ENCODE measurements around the gene SLC44A5. TPM values are rescaled to one million over a fixed set of nuclear protein-coding genes. Genes with fewer than 3 reads are reported as not detected.
"Not testable (repeated sequence)": the region's sequence is repeated elsewhere in the genome, so short reads cannot be mapped to it uniquely, and the experiment has no call there.

Gene SLC44A5
- polyA plus RNA-seq, 3 donors: 9.9 to 21.7 (median 13.4) TPM

DNA sequence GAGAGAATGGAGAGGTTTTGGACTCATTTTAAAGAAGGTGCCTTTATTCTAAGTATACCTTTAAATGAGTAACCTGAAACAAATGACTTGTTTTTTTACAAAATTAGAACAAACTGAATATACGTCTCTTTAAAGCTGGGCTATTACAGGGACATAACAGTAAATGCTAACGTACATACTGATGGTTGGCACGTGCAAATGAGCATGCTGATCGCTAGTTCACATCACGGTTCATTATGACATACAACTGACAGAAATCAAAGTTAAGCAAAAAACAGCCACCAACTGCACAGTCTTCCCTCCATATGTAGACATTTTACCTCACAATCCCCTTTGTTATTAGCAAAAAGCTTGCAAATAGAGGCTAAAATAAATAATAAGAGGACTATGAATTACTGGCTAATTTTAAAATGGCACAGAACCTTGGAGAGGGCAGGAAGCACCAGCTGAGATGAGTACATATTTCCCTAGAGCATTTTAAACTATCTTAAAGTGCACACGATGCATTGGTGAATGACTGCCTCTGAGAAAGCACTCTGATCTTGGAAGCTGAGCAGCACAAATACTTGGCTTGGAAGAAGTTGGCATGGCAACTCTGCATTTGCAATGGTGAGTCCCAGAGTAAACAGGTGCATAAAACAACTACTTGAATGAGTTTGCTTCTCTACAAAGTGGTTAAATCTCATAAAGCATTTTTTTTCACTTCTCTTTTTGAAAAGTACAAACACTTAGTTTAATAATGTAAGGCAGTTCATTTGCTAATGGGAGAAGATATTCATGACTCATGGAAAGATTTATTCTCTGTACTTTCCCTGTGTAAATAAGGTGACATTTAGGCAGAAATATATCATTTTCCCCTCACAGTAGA is 272.1 kb downstream of the SLC44A5 start:
- no peak for DNase-seq (ENCODE audit: extremely low read depth in 1 of 11, low read depth in 9 of 11, low spot score in 4 of 11)

DNA sequence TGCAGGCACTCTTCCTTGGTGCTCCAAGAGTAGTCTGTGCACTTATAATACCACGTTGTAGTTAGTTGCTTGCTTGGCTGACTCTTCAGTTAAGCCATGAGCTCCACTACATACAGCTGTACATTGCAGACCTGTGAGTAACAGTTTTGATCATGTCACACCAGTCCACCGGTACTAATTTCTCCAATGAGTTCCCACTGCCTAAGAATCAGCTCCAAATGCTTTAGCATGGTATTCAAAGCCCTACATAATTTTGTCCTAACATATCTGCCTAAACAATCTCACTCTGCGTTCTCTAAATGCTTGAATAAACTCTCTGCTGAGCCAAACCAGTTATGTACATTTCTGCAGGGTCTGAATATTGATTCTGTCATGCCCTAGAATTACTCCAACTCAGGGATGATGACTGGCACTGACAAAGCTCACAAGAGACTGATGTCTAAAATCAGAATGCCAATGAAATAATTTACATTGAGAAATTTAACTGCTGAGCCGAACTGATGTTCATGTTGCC is 276.0 kb downstream of the SLC44A5 start:
- no peak for DNase-seq (ENCODE audit: extremely low read depth in 1 of 11, low read depth in 9 of 11, low spot score in 4 of 11)

DNA sequence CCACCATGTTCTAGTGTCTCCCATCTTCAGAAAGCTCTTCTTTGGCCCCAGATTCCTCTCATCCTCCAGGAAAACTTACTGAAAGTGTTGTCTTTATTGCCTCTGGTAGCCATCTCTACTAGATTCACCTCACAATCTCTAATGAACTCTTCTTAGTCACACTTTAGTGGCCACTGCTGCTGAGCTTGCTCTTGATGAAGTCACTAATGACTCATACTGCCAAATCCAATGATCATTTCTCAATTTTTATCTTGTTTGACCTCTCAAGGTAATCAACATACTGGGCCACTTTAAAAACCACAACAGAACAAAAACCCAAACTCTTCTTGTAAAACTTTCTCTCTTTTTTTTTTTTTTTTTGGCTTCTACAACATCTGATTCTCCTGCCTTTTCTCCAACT is 280.3 kb downstream of the SLC44A5 start:
- DNase-seq (ENCODE audit: extremely low read depth in 1 of 11, low read depth in 9 of 11, low spot score in 4 of 11): no peak

DNA sequence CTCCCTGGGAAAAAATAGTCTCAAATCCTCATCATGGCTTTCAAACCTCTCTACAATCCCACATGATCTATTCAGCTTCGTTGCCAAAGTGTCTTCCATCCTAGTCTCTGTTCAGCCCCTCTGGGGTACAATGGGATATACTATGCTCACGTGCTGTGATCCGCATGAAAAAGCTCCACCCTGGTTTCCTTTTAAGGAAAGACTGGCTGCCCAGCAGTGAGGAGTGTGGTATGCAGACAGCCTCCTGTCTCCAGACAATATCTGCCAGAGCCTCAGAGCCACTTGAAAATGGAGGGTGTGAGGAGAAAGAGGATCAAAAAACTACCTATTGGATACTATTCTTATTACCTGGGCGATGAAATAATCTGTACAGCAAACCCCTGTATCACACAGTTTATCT is 282.2 kb downstream of the SLC44A5 start:
- no peak for DNase-seq (ENCODE audit: extremely low read depth in 1 of 11, low read depth in 9 of 11, low spot score in 4 of 11)

DNA sequence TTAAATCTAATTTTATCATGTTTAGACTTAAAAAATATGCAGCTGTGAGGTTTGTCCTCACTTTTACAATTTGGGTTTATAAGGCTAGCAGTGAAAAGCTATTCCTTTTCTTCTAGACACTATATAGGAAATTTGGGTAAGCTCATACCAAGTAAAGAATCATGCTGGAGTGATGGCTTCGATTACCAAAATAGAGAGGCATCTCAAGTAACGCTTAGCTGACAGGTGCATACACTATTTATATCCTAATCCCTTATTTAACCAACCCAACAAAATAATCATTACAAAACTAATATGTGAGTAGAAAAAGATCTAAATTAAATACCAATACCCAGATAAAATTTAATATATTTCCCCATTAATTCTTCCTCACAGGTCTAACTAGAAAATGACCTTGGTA is 283.5 kb downstream of the SLC44A5 start:
- DNase-seq (ENCODE audit: extremely low read depth in 1 of 11, low read depth in 9 of 11, low spot score in 4 of 11): no peak

DNA sequence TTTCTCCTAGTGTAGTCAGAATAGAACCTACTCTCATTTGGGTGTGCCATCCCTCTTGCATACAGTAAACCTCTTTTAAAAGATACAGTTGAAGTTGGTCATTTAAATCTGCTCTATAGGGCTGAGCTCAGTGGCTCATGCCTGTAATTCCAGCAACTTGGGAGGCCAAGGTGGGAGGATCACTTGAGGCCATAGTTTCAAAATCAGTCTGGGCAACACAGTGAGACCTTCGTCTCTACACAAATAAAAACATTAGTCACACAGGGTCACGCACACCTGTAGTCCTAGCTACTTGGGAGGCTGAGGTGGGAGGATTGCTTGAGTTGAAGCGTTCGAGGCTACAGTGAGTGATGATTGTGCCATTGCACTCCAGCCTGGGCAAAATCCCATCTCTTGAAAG is 292.9 kb downstream of the SLC44A5 start:
- DNase-seq (ENCODE audit: extremely low read depth in 1 of 11, low read depth in 9 of 11, low spot score in 4 of 11): no peak

DNA sequence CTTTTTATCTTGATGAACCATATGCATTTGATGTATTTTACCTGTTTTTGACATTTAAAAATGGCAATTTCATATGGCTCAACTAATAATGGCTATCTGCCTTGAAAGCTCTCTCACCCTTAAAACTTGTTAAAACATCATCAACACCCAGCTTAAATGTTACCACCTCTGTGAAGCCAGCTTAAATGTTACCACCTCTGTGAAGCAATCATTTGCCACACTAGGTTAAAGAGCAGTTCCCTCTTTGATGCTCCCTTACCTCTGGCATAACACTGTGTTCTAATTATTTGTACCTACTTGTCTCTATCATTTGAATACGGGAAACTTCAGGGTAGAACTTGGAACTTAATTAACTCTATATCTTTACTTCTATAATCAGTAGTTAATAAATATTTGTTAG is 294.7 kb downstream of the SLC44A5 start:
- DNase-seq (ENCODE audit: extremely low read depth in 1 of 11, low read depth in 9 of 11, low spot score in 4 of 11): no peak

DNA sequence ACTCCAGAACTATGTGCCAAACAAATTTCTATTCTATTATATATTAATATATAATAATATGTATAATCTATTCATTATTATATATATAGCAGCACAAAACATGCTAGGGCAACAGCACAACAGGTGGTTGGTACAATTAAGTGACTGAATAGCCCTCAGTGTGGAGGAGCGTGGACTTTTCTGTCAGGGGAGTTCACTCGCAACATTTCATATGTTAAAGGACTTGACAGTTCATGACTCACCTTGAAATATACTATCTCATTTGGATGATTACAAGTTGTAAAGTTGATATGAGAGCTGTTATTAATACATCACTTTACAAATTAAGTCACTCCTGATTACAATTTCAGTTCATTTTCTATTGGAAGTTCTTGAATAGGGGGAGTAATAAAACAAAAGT is 298.3 kb downstream of the SLC44A5 start:
- no peak for DNase-seq (ENCODE audit: extremely low read depth in 1 of 11, low read depth in 9 of 11, low spot score in 4 of 11)

DNA sequence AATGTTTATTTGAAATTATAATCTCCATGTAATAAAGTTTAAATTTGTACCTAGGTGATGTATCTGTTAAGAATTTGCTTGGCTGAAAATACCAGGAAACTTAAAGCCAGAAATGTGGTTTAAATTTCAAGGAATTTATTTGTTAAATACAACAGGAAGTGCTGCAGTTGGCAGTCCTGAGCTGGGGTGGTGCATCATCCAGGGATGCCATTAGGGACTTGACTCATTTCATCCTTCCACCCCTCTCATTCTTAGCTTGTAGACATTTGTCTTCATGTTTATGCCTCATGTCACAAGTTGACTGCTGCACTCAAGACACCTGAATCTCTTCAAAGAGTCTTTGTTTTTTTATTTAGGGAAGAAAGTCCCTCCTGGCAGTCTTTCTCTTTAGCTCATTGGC is 300.8 kb downstream of the SLC44A5 start:
- DNase-seq (ENCODE audit: extremely low read depth in 1 of 11, low read depth in 9 of 11, low spot score in 4 of 11): no peak

DNA sequence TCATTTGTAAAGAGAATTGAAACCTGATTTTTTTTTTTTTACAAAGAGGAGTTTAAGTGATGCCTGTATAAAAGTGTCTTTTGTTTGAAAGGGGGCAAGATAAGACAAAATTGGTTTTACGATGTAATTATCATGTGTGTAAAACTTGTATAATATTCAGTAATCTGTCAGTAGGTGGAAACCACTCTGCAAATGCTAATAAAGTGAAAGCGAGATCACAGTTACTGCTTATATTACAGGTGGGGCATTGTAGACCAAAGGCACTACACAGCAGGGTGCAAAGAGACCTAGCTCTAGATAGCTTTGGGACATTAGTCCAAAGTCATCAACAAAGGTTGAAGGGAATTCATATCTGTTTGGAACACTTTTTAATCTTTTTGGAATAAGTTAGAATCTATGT is 302.5 kb downstream of the SLC44A5 start:
- DNase-seq (ENCODE audit: extremely low read depth in 1 of 11, low read depth in 9 of 11, low spot score in 4 of 11): no peak

DNA sequence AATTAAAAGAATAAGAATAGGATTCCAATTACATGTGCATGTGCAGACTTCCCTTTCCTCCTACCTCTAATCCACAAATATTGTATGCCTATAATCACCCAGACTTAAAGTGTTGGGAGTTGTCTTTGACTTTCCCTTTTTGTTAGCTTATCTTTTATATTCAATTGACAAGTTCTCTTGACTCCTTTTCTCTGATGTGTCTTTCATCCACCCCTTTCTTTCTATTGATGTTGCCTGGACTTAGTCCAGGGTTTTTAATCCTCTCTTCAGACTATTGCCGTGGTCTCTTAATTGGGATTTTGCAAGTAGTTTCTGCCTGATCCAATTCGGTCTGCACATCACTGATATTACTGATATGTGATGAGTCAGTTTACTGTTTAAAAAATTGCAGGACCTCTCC is 305.9 kb downstream of the SLC44A5 start:
- no peak for DNase-seq (ENCODE audit: extremely low read depth in 1 of 11, low read depth in 9 of 11, low spot score in 4 of 11)

DNA sequence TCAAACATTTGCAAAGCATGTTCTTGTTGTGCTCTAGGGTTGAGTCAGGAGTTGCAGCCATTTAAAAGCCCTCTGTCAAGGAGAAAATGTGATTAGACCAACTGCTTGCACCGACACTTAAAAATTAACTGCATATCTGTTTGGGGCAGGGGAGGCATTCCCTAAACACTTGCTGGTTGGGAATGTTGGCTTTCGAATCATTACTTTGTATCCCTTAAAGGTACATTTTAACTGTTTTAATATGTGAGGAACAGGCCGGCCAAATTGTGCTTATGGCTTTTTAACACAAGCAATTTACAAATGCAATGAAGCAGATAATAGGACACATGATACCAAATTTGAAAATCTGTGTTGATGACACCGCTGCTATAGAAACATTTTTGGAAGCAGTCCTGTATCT is 317.6 kb downstream of the SLC44A5 start:
- no peak for DNase-seq (ENCODE audit: extremely low read depth in 1 of 11, low read depth in 9 of 11, low spot score in 4 of 11)

DNA sequence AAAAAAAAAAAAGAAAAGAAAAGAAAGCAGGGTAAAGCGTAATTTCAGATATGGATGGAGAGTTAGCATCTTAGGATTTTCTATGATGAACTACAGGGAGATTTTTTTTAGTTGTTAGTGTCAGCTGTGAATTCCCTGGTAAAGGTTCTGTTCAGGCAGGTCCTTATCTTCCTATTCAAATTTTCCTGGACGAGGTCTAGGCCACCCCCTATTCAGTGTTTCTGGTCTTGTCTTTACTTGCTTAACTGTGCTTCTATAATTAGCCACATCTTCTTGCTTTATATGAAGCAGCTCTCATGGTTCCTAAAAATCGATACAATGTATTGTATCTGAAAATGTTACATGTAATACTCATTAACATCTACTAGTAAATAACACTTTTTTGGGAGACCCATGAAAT is 318.9 kb downstream of the SLC44A5 start:
- no peak for DNase-seq (ENCODE audit: extremely low read depth in 1 of 11, low read depth in 9 of 11, low spot score in 4 of 11)

DNA sequence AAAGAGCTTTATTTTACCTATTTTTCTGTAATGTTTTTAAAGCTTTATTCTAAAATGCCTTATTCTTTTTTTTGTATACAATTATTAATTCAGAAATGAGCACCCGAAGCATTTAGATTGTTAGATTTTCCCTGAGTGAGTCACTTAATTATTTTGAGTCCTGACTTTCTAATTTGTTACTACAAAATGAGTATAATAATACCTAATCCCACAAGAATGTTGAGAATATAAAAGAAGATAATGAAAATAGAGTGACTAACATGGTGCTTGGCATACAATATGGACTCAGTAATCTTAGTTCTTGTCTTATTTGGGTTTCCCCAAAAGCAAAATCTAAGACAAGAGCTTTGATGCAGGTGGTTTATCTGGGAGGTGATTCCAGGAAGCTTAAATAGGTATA is 334.5 kb downstream of the SLC44A5 start:
- DNase-seq (ENCODE audit: extremely low read depth in 1 of 11, low read depth in 9 of 11, low spot score in 4 of 11): no peak

DNA sequence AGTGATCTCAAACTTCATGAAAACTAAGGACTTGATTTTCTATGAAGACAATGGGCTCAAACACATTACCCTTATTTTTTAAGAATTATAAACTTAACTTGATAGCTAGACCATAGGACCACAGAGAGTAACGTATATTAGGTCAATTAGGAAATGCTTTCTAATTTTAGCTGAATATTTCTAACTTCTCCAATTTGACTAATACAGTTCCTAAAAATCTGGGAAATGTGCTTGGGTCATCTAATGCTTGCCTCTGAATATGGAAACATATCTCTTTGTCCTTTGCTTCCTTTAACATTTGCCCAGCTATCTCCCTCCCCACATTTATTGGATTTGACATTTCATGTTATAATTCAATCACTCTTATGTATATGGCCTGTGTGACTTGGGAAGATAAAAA is 335.3 kb downstream of the SLC44A5 start:
- no peak for DNase-seq (ENCODE audit: extremely low read depth in 1 of 11, low read depth in 9 of 11, low spot score in 4 of 11)

DNA sequence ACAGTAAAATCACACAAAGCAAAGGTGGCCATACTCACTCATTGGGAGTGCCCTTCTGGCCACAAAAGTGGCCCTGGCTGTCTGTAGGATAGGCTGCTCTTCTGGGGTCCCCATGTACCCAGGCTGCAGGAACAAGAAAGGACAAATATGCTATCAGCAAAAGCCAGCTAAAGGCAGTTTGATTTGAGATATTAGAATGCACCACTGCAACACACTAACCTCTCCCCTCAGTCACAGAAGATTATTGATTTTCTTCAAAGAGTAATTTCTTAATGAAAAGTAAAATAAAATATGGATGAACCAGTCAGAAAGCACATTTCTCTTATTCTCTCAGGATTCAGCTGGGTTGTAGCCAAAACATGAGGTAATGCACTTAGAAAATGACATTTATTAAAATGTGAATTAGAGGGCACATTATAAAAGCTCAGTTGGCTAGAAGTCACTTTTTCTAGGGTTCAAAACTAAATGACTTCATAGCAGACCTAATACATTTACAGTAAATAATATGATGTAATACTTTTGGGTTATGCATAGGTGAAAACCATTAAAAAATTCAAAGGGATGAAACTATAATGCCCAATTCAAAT is 335.9 kb downstream of the SLC44A5 start:
- no peak for DNase-seq (ENCODE audit: extremely low read depth in 1 of 11, low read depth in 9 of 11, low spot score in 4 of 11)

DNA sequence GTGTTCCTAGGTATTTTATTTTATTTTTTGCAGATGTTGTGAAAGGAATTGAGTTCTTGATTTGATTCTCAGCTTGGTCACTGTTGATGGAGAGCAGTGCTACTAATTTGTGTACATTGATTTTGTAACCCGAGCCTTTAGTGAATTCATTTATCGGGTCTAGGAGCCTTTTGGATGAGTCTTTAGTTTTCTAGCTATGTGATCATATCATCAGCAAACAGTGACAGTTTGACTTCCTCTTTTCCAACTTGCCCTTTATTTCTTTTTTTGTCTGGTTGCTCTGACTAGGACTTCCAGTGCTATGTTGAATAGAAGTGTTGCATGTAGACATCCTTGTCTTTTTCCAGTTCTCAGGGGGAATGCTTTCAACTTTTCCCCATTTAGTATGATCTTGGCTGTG is 337.8 kb downstream of the SLC44A5 start:
- no peak for DNase-seq (ENCODE audit: extremely low read depth in 1 of 11, low read depth in 9 of 11, low spot score in 4 of 11)

DNA sequence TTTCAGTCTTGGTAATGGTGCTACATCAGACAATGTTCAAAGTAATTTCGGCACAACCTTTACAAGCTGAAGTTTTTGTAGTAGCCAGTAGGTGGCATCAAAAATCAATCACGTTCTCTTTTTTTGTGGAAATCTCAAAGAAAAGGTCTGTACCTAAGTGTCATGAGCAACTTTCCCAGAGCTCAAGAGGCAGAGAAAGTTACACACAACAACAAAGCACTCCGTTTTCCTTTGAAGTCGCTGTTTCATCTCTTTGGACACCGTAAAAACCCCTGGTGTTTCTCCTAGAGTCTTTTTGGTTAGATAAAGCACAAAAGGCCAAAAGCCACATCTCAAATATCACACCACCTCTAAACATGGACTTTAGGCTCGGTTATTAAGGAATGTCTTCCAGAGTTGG is 345.1 kb downstream of the SLC44A5 start:
- peak; percentile 10 to 54 (median 24) for DNase-seq (ENCODE audit: extremely low read depth in 1 of 11, low read depth in 9 of 11, low spot score in 4 of 11)

DNA sequence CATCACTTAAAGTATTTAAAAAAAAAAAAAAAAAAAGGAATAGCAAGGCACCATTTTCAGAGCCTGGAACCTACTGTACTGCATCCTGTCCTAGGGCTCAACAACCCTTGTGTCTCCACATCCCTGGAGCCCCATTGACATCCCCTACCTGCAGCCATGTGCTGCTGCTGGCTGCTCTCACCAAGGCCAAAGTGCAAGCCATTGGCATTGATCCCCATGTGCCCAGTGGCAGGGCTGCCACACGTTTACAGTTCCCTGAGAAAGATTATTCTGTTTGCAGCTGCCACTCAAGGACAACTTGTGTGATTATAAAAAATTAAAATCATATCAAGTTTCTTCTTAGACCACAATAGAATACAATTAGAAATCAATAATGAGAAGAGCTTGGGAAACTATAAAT is 346.8 kb downstream of the SLC44A5 start:
- no peak for DNase-seq (ENCODE audit: extremely low read depth in 1 of 11, low read depth in 9 of 11, low spot score in 4 of 11)

DNA sequence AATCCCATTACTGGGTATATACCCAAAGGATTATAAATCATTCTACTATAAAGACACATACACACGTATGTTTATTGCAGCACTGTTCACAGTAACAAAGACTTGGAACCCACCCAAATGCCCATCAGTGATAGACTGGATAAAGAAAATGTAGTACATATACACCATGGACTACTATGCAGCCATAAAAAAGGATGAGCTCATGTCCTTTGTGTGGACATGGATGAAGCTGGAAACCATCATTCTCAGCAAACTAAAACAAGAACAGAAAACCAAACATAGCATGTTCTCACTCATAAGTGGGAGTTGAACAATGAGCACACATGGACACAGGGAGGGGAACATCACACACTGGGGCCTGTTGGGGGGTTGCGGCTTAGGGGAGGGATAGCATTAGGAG is 347.3 kb downstream of the SLC44A5 start:
- DNase-seq (ENCODE audit: extremely low read depth in 1 of 11, low read depth in 9 of 11, low spot score in 4 of 11): not testable (repeated sequence)

DNA sequence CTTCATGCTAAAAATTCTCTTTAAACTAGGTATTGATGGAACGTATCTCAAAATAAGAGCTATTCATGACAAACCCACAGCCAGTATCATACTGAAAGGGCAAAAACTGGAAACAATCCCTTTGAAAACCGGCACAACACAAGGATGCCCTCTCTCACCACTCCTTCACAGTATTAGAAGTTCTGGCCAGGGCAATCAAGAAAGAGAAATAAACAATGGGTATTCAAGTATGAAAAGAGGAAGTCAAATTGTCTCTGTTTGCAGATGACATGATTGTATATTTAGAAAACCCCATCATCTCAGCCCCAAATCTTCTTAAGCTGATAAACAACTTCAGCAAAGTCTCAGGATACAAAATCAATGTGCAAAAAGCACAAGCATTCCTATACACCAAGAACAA is 349.0 kb downstream of the SLC44A5 start:
- DNase-seq (ENCODE audit: extremely low read depth in 1 of 11, low read depth in 9 of 11, low spot score in 4 of 11): not testable (repeated sequence)

Measured in renal cortex interstitium (tissue), 11 donors.